K562 treated with DMSO at 1 percent for 4 hours (cell line): ENCODE data around the gene SURF1. TPM values are rescaled to one million over a fixed set of nuclear protein-coding genes. Genes with fewer than 3 reads are reported as not detected.

Experiments used
- total RNA-seq: library from RNA; unstranded; fragments of 300-600 nt; gene quantifications from 2 replicates; pipeline ENCODE4 v1.2.3, GENCODE V29; 2022; ENCODE audit not compliant: insufficient read depth

Gene SURF1
- total RNA-seq = 33.0 and 52.8 TPM in 2 replicates

GRCh38 chr9:133356391-133357091 is at the start of gene SURF1, which contains the start of gene SURF2:
SURF1 (minus strand) TSS chr9:133356487; CDS start chr9:133356453, 34 bp downstream.
SURF2 (plus strand) TSS chr9:133356550; CDS start chr9:133356593, 43 bp downstream.

DNA sequence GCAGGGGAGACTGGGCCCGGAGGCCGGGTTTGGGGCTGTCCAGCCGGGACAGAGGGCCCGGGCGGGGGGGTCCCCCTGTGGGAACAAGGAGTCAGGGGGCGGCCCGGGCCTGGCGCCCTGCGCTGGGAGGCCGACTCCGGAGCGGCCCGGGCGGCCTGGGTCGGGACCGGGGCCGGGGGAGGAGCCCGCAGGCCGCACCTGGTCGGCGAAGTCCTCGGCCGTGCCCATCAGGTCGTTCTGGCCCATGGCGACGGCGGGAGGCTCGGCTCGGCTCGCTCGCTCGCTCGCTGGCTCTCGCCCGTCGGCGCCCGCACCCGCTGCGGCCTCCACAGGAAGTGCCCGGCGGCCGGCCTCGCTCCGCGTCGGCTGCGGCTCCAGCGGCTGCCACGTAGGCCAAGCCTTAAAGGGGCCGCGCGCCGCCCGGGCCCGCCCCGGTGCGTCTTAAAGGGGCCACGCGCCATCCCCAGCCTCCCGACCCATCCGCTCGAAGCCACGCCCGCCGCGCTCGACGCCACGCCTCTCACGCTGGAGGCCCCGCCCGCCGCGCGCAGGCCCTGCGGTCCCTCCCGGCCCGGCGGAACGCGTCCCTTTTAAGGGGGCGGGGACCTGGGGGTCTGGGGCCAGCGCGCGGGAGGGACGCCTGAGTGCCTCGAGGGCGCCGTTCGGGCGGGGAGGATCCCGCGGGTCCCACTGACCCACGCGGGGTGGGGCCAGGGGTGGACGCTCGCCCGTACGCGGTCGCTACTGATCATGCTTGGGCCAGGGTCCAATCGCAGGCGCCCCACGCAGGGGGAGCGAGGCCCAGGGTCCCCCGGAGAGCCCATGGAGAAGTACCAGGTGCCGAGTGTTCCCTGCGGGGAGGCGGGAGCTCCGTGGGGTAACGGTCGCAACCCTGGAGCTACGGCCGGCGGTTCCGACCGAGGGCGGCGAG is 19.7 kb upstream of the SURF1 start, which contains the start of the genes STKLD1 and SURF4:
Gene STKLD1 (plus strand): TSS at position 643 of the 931 bp plus-strand sequence. CDS start 108 bp downstream, at position 751.
Gene SURF4 (minus strand): TSS at position 337 of the 931 bp plus-strand sequence. CDS start 91 bp downstream, at position 246.

GRCh38 chr9:133347985-133348717 is 8.1 kb downstream of the SURF1 start, which contains the start of the genes MED22 and RPL7A:
MED22 (minus strand) TSS chr9:133348131; CDS start chr9:133346662, 1,469 bp downstream.
RPL7A (plus strand) TSS chr9:133348218; CDS start chr9:133348244, 26 bp downstream.

GRCh38 chr9:133335924-133336811 is 20.1 kb downstream of the SURF1 start, which contains the start of gene SURF6:
SURF6 (minus strand) TSS chr9:133336188; CDS start chr9:133336132, 56 bp downstream.

Other genes with a start within 250 kb of the SURF1 start
- 23.3 and 30.9 TPM in 2 replicates for gene RALGDS, start 235.2 kb downstream of the SURF1 start, total RNA-seq
- 20.5 and 26.7 TPM in 2 replicates for gene GBGT1, start 192.6 kb downstream of the SURF1 start, total RNA-seq
- not detected in 2 replicates for gene OBP2B, start 147.2 kb downstream of the SURF1 start, total RNA-seq
- 7.3 and 10.5 TPM in 2 replicates for gene ABO, start 81.3 kb downstream of the SURF1 start, total RNA-seq
- gene SURF6, start 20.3 kb downstream of the SURF1 start, total RNA-seq = 14.3 and 14.4 TPM in 2 replicates
- 13.5 and 17.6 TPM in 2 replicates for gene MED22, start 8.4 kb downstream of the SURF1 start, total RNA-seq
- 6,168 and 6,240 TPM in 2 replicates for gene RPL7A, start 8.3 kb downstream of the SURF1 start, total RNA-seq
- 45.7 and 49.1 TPM in 2 replicates for gene SURF2, start 63 bp upstream of the SURF1 start, total RNA-seq
- gene SURF4, start 19.6 kb upstream of the SURF1 start, total RNA-seq = 187 and 219 TPM in 2 replicates
- gene STKLD1, start 19.9 kb upstream of the SURF1 start, total RNA-seq = 1.4 TPM in 1 of 2 replicates, not detected in the other
- 22.5 and 25.7 TPM in 2 replicates for gene REXO4, start 61.5 kb upstream of the SURF1 start, total RNA-seq
- gene ADAMTS13, start 65.9 kb upstream of the SURF1 start, total RNA-seq = 0.27 and 0.28 TPM in 2 replicates
- 6.7 and 7.5 TPM in 2 replicates for gene CACFD1, start 103.5 kb upstream of the SURF1 start, total RNA-seq
- gene SLC2A6, start 122.6 kb upstream of the SURF1 start, total RNA-seq = not detected in 2 replicates
- gene MYMK, start 168.5 kb upstream of the SURF1 start, total RNA-seq = not detected in 2 replicates
- not detected in 2 replicates for gene ADAMTSL2, start 178.2 kb upstream of the SURF1 start, total RNA-seq